HG02943 (cell line): ENCODE results near the gene SLC7A1.

Experiments
- ATAC-seq: cut with Tn5 transposase; IDR thresholded peaks from one replicate; pipeline ENCODE4 v1.9.1; 2021; ENCODE audit warnings: mild to moderate bottlenecking, low read depth, moderate library complexity; ENCODE audit not compliant: unreplicated experiment

The SLC7A1 gene

GRCh38 chr13:29472332-29472961, 123.0 kb downstream of the SLC7A1 start:
- ATAC-seq, result no peak

DNA sequence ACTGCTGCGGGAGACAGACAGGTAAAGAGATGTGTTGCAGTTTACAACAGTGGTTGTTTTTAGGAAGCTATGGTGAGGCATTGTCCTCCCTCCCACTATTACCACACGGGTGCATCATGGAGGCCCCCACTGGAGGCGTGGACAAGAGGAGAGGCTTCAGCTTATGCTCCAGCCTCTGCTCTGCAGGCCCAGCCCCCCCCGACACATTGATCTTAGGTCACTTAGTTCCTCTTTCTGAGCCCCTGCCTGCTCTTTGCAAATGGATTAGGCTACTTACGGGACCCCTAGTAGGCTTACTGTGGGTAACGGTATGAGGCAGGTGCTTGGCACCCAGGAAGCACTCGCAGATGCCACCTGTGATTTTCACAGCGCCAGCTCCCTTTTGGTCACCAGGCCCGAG, 123.9 kb downstream of the SLC7A1 start:
- ATAC-seq, result no peak

GRCh38 chr13:29465741-29466293, 129.7 kb downstream of the SLC7A1 start:
- ATAC-seq, result no peak

DNA sequence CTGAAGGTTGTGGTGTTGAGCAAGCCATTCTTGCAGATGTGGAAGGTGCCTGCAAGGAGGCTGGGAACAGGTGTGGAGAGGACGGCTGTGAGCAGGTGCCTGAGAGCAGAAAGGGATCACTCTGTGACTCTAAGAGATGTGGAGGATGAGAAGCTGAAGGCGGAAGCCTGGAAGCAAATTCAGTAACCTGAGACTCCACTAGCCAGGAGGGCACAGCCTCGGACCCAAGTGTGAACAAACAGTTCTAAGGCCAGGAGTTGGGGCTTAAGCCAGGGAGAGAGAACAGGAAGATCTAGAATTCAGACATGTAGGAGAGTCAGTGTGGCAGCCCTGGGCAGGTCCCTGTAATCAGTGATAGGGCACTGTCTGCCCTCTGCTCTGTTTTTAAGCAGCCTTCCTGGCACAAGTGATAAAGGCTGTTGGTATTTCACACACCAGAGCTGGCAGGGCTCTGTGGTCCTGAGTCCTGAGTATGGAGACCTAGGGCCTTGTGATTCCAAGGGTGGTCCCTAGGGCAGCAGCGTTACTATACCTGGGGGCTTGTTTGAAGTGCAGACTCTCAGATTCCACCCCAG, 131.3 kb downstream of the SLC7A1 start:
- ATAC-seq, result no peak

GRCh38 chr13:29459813-29460355, 135.6 kb downstream of the SLC7A1 start:
- no peak for ATAC-seq
